ENCODE measurements around the gene CCP110.

DNA sequence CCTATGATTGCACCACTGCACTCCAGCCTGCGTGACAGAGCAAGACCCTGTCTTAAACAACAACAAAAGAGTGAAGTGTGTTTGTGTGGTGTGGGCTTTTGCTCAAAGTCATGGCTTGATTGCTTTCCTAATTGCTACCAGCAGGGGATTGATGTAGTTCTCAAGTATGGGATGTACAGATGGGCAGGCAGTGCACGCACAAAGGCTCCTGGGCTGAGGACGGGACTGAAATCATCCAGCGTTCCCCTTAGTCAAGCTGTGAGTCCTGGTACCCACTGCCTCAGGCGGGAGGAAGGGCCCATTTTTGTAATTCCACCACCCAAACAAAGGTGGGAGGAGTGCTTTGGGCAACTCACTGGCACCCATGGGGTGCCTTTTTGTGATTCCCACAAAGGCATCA, 49.1 kb upstream of the CCP110 start:
- TF ChIP-seq EZH2 (IDR thresholded peaks at IDR 0.05): no peak
- no peak for TF ChIP-seq POLR2AphosphoS5 (IDR thresholded peaks at IDR 0.05; ENCODE audit: borderline replicate concordance, low read depth, low read length)
